SK-N-MC (cell line): ENCODE results near the gene EIF2B4.

Source experiments
- EZH2 ChIP-seq: fragments of 200-600 bp; sonication (generic); IDR thresholded peaks from one replicate; pipeline ENCODE4 v1.6.1; 2017; ENCODE audit warnings: antibody characterized with exemption
- POLR2AphosphoS5 ChIP-seq: IDR thresholded peaks from 2 replicates; pipeline ENCODE4 v1.6.1; 2012; ENCODE audit warnings: mild to moderate bottlenecking, low read depth, low read length, borderline replicate concordance

- no peak for TF ChIP-seq EZH2
- no peak for TF ChIP-seq POLR2AphosphoS5
These were observed 49.1 kb downstream of the EIF2B4 start for GRCh38 chr2:27320958-27321543.
